GM12873 (cell line): ENCODE data around the gene SLC25A3.

Source experiments
- TF ChIP-seq, protein P1 (sequence below): IDR thresholded peaks from 2 replicates; pipeline ENCODE4 v1.5.1; 2012; ENCODE audit warnings: low read depth, mild to moderate bottlenecking, moderate library complexity, low read length, control low read depth; ENCODE audit not compliant: insufficient read depth; ENCODE audit errors: missing control alignments

The SLC25A3 gene

GRCh38 chr12:98593351-98594049 lies at the start of gene SLC25A3:
SLC25A3 (plus strand) TSS chr12:98593686; CDS start chr12:98593979, 293 bp downstream.
- TF ChIP-seq, protein P1, sequence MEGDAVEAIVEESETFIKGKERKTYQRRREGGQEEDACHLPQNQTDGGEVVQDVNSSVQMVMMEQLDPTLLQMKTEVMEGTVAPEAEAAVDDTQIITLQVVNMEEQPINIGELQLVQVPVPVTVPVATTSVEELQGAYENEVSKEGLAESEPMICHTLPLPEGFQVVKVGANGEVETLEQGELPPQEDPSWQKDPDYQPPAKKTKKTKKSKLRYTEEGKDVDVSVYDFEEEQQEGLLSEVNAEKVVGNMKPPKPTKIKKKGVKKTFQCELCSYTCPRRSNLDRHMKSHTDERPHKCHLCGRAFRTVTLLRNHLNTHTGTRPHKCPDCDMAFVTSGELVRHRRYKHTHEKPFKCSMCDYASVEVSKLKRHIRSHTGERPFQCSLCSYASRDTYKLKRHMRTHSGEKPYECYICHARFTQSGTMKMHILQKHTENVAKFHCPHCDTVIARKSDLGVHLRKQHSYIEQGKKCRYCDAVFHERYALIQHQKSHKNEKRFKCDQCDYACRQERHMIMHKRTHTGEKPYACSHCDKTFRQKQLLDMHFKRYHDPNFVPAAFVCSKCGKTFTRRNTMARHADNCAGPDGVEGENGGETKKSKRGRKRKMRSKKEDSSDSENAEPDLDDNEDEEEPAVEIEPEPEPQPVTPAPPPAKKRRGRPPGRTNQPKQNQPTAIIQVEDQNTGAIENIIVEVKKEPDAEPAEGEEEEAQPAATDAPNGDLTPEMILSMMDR, result no peak

DNA sequence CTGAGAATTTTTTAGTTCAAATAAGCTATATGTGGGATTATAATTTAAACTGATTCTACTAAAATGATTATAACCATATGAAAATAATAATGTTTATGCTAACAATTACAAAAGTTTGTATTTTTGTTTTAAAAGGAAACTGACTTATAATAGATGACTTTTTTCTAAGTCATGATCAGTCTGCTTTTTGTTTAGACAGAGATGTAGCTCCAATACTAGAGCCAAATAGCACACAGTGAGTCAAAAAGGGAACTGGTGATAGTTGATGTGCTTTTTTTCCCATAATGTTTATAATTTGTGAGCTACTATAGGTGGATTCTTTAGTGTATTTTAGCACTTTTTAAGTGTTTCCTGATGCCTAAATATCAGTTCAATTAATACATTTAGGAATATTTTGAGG lies 49.8 kb upstream of the SLC25A3 start:
- TF ChIP-seq, protein P1, result no peak

- TF ChIP-seq, protein P1, result no peak
Measured at GRCh38 chr12:98544751-98545150, 48.7 kb upstream of the SLC25A3 start.

- TF ChIP-seq, protein P1, result no peak
Measured at GRCh38 chr12:98549371-98550110, 43.9 kb upstream of the SLC25A3 start.

DNA sequence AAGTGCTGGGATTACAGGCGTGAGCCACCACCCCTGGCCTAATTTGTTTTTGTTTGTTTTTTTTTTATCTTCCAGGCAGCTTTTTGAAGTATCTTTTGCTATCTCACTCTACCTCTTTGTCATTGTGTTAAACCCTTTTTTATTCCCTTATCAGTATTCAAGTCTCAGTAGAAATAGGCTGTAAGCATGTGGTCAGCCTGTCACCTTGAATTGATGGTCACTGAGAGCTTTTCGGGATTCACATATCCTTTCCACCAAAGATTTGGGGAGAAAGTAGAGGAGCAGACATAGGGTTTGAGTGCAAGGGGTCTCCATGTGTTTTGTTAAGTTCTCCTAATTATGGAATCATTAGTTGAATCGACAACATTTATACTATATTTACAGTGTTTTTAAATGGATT lies 41.7 kb upstream of the SLC25A3 start:
- TF ChIP-seq, protein P1, result no peak

DNA sequence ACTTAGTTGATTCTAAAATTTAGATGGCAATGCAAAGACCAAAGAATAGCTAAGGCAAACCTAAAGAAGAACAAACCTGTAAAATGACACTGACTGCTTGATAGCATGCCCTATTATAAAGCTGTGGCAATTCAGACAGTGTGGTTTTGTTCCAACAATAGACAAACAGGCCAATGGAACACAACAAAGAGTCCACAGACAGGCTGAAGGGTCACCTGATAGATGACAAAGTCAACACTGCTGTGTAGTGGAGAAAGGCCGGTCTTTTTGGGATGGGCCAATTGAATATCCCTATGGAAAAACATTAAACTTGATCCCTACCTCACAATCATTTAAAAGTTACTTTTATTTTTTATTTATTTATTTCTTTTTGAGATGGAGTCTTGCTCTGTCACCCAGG lies 33.8 kb upstream of the SLC25A3 start:
- TF ChIP-seq, protein P1, result no peak

GRCh38 chr12:98561846-98562245 lies 31.6 kb upstream of the SLC25A3 start:
- TF ChIP-seq, protein P1, result no peak
